Measurements from ENCODE around the gene CA7. TPM values are rescaled to one million over a fixed set of nuclear protein-coding genes. Genes with fewer than 3 reads are reported as not detected.

The CA7 gene
- total RNA-seq = under 1 TPM in 1 of 4 donors, not detected in 3; 0.19 TPM

DNA sequence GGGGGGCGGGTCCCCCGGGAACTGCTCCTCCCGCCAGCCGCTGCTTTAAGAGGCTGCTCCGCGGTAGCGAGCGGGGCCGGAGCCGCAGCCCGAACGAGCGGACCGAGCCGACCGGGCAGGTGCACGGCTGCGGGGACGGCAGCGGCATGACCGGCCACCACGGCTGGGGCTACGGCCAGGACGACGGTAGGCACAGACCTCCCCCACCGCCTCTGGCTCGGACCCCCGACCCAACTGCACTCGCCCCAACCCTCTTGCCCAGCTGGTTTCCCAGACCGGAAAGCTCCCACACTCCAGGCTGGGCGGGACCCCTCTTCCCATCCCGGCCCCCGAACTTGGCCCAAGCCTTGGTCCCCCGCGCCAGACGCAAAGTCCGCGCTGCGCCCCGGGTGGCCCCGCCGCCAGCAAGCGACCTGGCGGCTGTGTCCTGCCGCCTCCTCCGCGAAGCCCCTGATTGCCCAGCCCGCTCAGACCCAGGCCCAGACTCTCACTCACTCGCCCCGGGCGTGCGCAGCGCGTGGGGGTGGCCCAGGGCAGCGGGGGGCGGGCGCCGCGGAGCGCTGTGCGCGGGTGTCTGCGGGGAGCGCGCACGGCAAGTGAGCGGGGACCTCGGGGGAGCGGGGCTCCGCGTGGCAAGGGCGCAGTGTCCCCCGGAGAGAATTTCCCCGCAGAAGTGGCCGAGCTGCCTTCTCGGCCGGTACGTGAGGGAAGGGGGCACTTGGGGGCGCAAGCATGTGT lies at the start of gene CA7:
TSS of gene CA7 (plus strand) at position 73 of the 738 bp plus-strand sequence. CDS start at position 147, 74 bp downstream.
- H3K4me1 ChIP-seq = peaks cover 0 to 6% of the 10 kb centered on the region in 2 donors
- DNase-seq (no peak), ATAC-seq (peak in 1 of 2 donors; percentile 22)
- peak within 1 kb of the TSS; percentile 30 to 63 (median 54) for H3K4me3 ChIP-seq
- H3K9me3 ChIP-seq = no peaks in the 10 kb centered on the region
- intact Hi-C loops (cut with DNase I; ENCODE audit: low total_unique reads) (no loop called here), in situ Hi-C loops (cut with MboI; ENCODE audit: low sequenced_read_pairs in 4 of 4) (no loop called here)
- no peaks in the 10 kb centered on the region for H3K36me3 ChIP-seq
- peaks cover 25 to 30% (median 26%) of the 10 kb centered on the region in 3 donors for H3K27me3 ChIP-seq
- TF ChIP-seq POLR2A (IDR thresholded peaks at IDR 0.05) = no peak
- TF ChIP-seq, protein P1, sequence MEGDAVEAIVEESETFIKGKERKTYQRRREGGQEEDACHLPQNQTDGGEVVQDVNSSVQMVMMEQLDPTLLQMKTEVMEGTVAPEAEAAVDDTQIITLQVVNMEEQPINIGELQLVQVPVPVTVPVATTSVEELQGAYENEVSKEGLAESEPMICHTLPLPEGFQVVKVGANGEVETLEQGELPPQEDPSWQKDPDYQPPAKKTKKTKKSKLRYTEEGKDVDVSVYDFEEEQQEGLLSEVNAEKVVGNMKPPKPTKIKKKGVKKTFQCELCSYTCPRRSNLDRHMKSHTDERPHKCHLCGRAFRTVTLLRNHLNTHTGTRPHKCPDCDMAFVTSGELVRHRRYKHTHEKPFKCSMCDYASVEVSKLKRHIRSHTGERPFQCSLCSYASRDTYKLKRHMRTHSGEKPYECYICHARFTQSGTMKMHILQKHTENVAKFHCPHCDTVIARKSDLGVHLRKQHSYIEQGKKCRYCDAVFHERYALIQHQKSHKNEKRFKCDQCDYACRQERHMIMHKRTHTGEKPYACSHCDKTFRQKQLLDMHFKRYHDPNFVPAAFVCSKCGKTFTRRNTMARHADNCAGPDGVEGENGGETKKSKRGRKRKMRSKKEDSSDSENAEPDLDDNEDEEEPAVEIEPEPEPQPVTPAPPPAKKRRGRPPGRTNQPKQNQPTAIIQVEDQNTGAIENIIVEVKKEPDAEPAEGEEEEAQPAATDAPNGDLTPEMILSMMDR (IDR thresholded peaks at IDR 0.05 in 4 of 5, conservative IDR thresholded peaks at IDR 0.05 in 1 of 5) = no peak
- H3K27ac ChIP-seq = no peak within 1 kb of the TSS

DNA sequence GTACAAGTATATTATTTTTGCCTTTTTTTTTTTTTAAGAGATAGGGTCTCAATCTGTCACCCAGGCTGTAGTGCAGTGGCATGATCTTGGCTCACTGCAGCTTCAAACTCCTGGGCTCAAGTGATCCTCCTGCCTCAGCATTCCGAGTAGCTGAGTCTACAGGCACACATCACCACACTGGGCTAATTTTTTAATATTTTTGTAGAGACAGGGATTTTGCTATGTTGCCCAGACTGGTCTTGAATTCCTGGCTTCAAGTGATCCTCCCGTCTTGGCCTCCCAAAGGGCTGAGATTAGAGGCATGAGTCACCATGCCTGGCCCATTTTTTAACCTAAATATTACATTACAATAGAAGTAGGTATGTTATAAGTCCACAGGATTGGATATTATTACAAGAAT lies 46.1 kb upstream of the CA7 start:
- intact Hi-C loops (cut with DNase I; ENCODE audit: low total_unique reads) = no loop called here
- ATAC-seq (no peak), DNase-seq (no peak)
- Histone ChIP-seq H3K4me1 (no peaks in the 10 kb centered on the region), H3K36me3 (peaks cover 0 to 18% of the 10 kb centered on the region in 2 donors), H3K27me3 (no peaks in the 10 kb centered on the region), H3K27ac (no peak overlapping the region), H3K4me3 (no peak overlapping the region), H3K9me3 (no peaks in the 10 kb centered on the region)
- in situ Hi-C loops (cut with MboI; ENCODE audit: low sequenced_read_pairs in 4 of 4) = no loop called here
- TF ChIP-seq POLR2A (IDR thresholded peaks at IDR 0.05) = no peak
- TF ChIP-seq, protein P1 (IDR thresholded peaks at IDR 0.05 in 4 of 5, conservative IDR thresholded peaks at IDR 0.05 in 1 of 5) = no peak

DNA sequence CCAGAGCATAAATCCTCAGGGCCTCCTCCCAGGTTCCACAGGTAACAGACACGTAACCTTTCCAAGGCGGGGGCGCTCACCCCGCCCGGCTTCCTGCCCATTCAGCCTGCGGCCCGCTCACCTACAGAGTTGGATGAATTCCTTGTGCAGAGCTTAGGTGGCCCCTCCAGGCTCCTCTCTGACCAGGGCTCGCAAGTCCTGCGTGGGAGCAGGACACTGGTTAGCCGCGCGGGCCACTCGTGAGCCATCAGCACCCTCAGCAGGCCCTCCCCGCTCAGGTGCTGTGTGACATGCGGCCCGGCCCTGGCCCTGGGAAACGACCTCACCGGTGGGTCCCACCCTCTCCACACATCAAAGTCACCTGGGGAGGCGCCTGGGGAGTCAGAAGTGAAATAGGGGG lies 43.4 kb upstream of the CA7 start:
- DNase-seq = no peak
- intact Hi-C loops (cut with DNase I; ENCODE audit: low total_unique reads) (no loop called here), in situ Hi-C loops (cut with MboI; ENCODE audit: low sequenced_read_pairs in 4 of 4) (no loop called here)
- Histone ChIP-seq H3K27me3 (no peaks in the 10 kb centered on the region), H3K4me3 (no peak overlapping the region), H3K4me1 (no peaks in the 10 kb centered on the region), H3K27ac (no peak overlapping the region), H3K9me3 (no peaks in the 10 kb centered on the region), H3K36me3 (peaks cover 0 to 44% of the 10 kb centered on the region in 2 donors)
- TF ChIP-seq, protein P1 (IDR thresholded peaks at IDR 0.05 in 4 of 5, conservative IDR thresholded peaks at IDR 0.05 in 1 of 5) = no peak
- no peak for TF ChIP-seq POLR2A (IDR thresholded peaks at IDR 0.05)
- no peak for ATAC-seq

DNA sequence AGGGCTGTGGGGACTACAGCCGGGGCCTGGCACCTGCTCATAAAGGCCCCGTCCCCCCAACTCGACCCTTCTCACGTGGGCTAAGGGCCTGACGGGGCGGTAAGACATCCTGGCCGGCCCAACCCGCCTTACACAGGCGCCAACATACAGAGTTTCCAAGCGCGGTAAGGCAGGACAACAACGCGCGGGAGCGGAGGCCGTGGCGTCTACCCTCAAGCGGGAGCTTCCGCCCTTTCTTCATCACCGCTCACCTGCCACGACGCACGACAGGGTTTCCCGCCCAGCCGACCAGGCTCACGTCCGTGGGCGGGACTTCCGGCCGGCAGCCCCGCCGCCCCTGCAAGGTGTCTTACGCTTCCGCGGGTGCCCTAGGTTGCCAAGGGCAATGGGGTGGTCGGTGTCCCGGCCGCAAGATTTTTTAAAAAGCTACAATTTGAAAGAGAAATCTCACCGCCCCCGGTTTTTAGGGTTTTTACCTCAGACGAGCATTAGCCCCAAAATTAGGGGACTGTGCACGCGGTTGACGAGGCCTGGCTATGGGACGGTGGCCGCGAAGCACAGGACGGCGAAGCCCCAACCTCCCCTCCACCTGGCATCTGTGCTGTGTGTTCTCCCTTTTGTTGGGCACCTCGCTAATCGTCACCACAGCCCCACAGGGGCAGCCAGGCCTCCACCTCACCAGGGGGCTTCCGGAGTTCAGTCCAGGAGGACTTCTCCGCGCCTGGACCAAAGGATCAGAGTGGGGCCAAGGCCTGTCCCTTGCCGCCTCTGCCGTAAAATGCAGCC lies 42.7 kb upstream of the CA7 start, which contains the start of gene TERB1:
TSS of gene TERB1 (minus strand) at position 265 of the 786 bp plus-strand sequence. CDS start 4,786 bp downstream, outside the sequence.
- ATAC-seq (no peak), DNase-seq (no peak)
- Histone ChIP-seq H3K4me3 (no peak within 1 kb of the TSS), H3K36me3 (peaks cover 0 to 44% of the 10 kb centered on the region in 2 donors), H3K27ac (no peak within 1 kb of the TSS), H3K4me1 (no peaks in the 10 kb centered on the region), H3K27me3 (no peaks in the 10 kb centered on the region), H3K9me3 (no peaks in the 10 kb centered on the region)
- TF ChIP-seq POLR2A (IDR thresholded peaks at IDR 0.05) = no peak
- TF ChIP-seq, protein P1 (IDR thresholded peaks at IDR 0.05 in 4 of 5, conservative IDR thresholded peaks at IDR 0.05 in 1 of 5) = no peak
- in situ Hi-C loops (cut with MboI; ENCODE audit: low sequenced_read_pairs in 4 of 4) = no loop called here
- intact Hi-C loops (cut with DNase I; ENCODE audit: low total_unique reads) = no loop called here

Measured in gastrocnemius medialis (tissue), 4 donors.